Left ventricle myocardium inferior (tissue), 1 donor: Measurements from ENCODE around the gene BLOC1S5. TPM values are rescaled to one million over a fixed set of nuclear protein-coding genes. Genes with fewer than 3 reads are reported as not detected.

Experiments
- DNase-seq: peaks from one replicate; pipeline ENCODE4 v3.0.0-alpha.2; 2020
- H3K27ac ChIP-seq: fragments of 200-600 bp; replicated peaks from 2 replicates; pipeline ENCODE4 v1.8.0; 2021
- H3K27me3 ChIP-seq: fragments of 200-600 bp; 2 replicates; pipeline ENCODE4 v1.8.0; 2021; ENCODE audit warnings: low read depth
- H3K36me3 ChIP-seq: fragments of 200-600 bp; 2 replicates; pipeline ENCODE4 v1.8.0; 2021
- H3K4me1 ChIP-seq: fragments of 200-600 bp; 2 replicates; pipeline ENCODE4 v1.8.0; 2021
- H3K4me3 ChIP-seq: fragments of 200-600 bp; 2 replicates; pipeline ENCODE4 v1.8.0; 2021; ENCODE audit warnings: mild to moderate bottlenecking, moderate library complexity
- H3K9me3 ChIP-seq: fragments of 200-600 bp; replicated peaks from 2 replicates; pipeline ENCODE4 v1.8.0; 2021
- CTCF ChIP-seq: fragments of 200-600 bp; IDR thresholded peaks from 2 replicates; pipeline ENCODE4 v1.8.0; 2021; ENCODE audit warnings: antibody characterized with exemption, mild to moderate bottlenecking, borderline replicate concordance
- intact Hi-C: fragments of 100-400 bp; cut with micrococcal nuclease; formaldehyde crosslinking; loops from one replicate; pipeline ENCODE4 v1.11.0; 2022
- total RNA-seq: library from RNA; stranded (reverse); fragmentation: NEBNext Ultra II Directional; extraction: Animal tissue kit (Norgen Biotek cat#: 25700); gene quantifications from one replicate; pipeline ENCODE4 v1.2.1, GENCODE V29; 2021
- donor health status: DM: no; HTN: yes; CAD: no; lungs with severe emphysema.

Gene BLOC1S5
- total RNA-seq, 1 donor from 2014 or later = 8.5 TPM

GRCh38 chr6:7998103-7998725, 66.0 kb downstream of the BLOC1S5 start:
- H3K36me3 ChIP-seq = no peaks in the 10 kb centered on the region
- TF ChIP-seq CTCF = no peak
- no peak overlapping the region for H3K27ac ChIP-seq
- H3K4me3 ChIP-seq = no peak overlapping the region
- H3K4me1 ChIP-seq = peaks cover 11% of the 10 kb centered on the region
- intact Hi-C loops = no loop called here
- peaks cover 5% of the 10 kb centered on the region for H3K9me3 ChIP-seq
- no peak for DNase-seq
- H3K27me3 ChIP-seq = no peaks in the 10 kb centered on the region

GRCh38 chr6:7997286-7997685, 66.9 kb downstream of the BLOC1S5 start:
- Histone ChIP-seq H3K4me1 (peaks cover 18% of the 10 kb centered on the region), H3K9me3 (peaks cover 5% of the 10 kb centered on the region), H3K36me3 (no peaks in the 10 kb centered on the region), H3K27ac (no peak overlapping the region), H3K27me3 (no peaks in the 10 kb centered on the region), H3K4me3 (no peak overlapping the region)
- no peak for TF ChIP-seq CTCF
- no peak for DNase-seq
- intact Hi-C loops = no loop called here

- TF ChIP-seq CTCF = no peak
- H3K4me3 ChIP-seq = no peak overlapping the region
- H3K36me3 ChIP-seq = no peaks in the 10 kb centered on the region
- H3K27me3 ChIP-seq = no peaks in the 10 kb centered on the region
- peaks cover 21% of the 10 kb centered on the region for H3K4me1 ChIP-seq
- DNase-seq = no peak
- intact Hi-C loops = no loop called here
- H3K9me3 ChIP-seq = peaks cover 5% of the 10 kb centered on the region
- no peak overlapping the region for H3K27ac ChIP-seq
Measured at GRCh38 chr6:7996538-7997111, 67.6 kb downstream of the BLOC1S5 start.

GRCh38 chr6:7993952-7994351, 70.2 kb downstream of the BLOC1S5 start:
- H3K27ac ChIP-seq = no peak overlapping the region
- H3K36me3 ChIP-seq = no peaks in the 10 kb centered on the region
- no peaks in the 10 kb centered on the region for H3K27me3 ChIP-seq
- intact Hi-C loops = no loop called here
- H3K4me3 ChIP-seq = no peak overlapping the region
- H3K9me3 ChIP-seq = peaks cover 5% of the 10 kb centered on the region
- no peak for TF ChIP-seq CTCF
- peaks cover 13% of the 10 kb centered on the region for H3K4me1 ChIP-seq
- DNase-seq = no peak

- no peak for DNase-seq
- Histone ChIP-seq H3K36me3 (no peaks in the 10 kb centered on the region), H3K27ac (no peak overlapping the region), H3K27me3 (no peaks in the 10 kb centered on the region), H3K4me3 (no peak overlapping the region), H3K4me1 (peaks cover 12% of the 10 kb centered on the region), H3K9me3 (peaks cover 5% of the 10 kb centered on the region)
- intact Hi-C loops = no loop called here
- TF ChIP-seq CTCF = no peak
Measured at GRCh38 chr6:7993399-7993798, 70.8 kb downstream of the BLOC1S5 start.
